Forelimb muscle (tissue), 1 donor: ENCODE measurements around the gene TMEM127. TPM values are rescaled to one million over a fixed set of nuclear protein-coding genes. Genes with fewer than 3 reads are reported as not detected.
"Not testable (repeated sequence)": the region's sequence is repeated elsewhere in the genome, so short reads cannot be mapped to it uniquely, and the experiment has no call there.

Experiments
- DNase-seq: peaks from one replicate; pipeline ENCODE4 v3.0.0-alpha.2; 2013; ENCODE audit warnings: low read depth
- polyA plus RNA-seq: library from polyadenylated mRNA; unstranded; fragments of 120-200 nt; gene quantifications from one replicate; pipeline ENCODE4 v1.2.1, GENCODE V29; 2013; ENCODE audit not compliant: insufficient read length

Gene TMEM127
- 24.6 TPM for polyA plus RNA-seq

DNA sequence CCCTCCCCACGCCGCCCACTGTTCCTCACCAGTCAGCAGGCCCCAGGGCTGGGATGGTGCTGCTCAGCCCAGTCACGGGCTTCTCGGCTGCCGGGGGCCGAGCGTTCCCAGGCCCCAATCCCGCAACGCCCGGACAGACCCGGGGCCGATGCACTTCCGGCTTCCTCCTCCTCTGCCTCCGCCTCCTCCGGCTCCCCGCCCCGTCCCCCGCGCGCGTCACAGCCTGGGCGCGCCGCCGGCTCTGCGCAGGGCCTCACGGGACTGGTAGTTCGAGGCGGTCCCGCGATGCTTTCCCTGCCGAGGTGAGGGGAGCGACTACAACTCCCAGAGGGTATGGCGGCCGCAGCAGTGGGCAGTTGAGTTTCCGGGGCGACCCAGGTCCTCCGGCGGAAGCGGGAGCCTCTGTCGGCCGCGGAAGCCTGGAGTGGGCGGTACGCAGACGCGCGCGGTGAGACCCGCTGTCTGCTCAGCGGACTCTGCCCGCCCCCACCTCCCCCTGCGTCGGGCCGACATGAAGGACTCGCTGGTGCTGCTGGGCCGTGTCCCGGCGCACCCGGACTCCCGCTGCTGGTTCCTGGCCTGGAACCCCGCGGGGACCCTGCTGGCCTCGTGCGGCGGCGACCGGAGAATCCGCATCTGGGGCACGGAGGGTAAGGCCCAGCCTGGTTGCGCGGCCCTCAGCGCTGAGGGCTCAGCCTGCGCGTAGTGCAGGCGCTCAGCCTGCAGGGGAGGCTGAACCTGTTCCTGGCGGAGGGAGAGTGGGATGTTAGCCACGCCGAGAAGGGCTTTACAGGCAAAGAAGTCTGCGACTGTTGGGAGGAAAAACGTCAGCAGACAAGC lies at the start of gene TMEM127, which contains the start of gene CIAO1:
TSS of gene TMEM127 (minus strand) at position 158 of the 840 bp plus-strand sequence. CDS start 616 bp downstream, outside the sequence.
TSS of gene CIAO1 (plus strand) at position 386 of the 840 bp plus-strand sequence. CDS start at position 512, 126 bp downstream.
- DNase-seq: peak; percentile 90

- no peak for DNase-seq
These were observed 49.2 kb upstream of the TMEM127 start for GRCh38 chr2:96315005-96315399.

DNA sequence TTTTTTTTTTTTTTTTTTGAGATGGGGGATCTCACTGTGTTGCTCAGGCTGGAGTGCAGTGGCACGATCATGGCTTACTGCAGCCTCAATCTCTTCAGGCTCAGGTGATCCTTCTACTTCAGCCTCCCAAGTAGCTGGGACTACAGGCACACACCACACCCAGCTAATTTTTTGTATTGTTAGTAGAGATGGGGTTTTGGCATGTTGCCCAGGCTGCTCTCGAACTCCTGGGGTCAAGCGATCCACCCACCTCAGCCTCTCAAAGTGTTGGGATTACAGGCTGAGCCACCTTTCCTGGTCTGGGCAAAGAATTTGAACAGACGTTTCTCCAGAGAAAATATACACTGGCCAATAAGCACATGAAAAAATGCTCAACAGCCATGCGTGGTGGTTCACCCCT lies 42.5 kb upstream of the TMEM127 start:
- no peak for DNase-seq

GRCh38 chr2:96306370-96306769 lies 40.6 kb upstream of the TMEM127 start:
- no peak for DNase-seq

DNA sequence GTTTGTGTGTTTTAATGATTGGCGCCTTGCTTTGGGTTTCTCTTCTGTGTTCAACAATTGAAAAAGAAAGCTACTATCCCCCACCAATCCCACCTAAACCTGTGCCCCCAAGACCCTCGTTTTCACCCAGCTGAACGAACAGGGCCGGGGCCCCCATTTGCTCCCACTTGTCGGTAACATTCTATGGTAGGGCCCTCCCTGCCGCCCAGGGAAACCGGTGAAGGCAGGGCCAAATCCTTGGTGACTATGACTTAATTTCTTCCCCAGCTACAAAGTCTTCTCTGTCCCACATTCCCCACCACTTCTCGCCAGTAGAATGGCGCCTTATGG lies 40.1 kb upstream of the TMEM127 start:
- no peak for DNase-seq

DNA sequence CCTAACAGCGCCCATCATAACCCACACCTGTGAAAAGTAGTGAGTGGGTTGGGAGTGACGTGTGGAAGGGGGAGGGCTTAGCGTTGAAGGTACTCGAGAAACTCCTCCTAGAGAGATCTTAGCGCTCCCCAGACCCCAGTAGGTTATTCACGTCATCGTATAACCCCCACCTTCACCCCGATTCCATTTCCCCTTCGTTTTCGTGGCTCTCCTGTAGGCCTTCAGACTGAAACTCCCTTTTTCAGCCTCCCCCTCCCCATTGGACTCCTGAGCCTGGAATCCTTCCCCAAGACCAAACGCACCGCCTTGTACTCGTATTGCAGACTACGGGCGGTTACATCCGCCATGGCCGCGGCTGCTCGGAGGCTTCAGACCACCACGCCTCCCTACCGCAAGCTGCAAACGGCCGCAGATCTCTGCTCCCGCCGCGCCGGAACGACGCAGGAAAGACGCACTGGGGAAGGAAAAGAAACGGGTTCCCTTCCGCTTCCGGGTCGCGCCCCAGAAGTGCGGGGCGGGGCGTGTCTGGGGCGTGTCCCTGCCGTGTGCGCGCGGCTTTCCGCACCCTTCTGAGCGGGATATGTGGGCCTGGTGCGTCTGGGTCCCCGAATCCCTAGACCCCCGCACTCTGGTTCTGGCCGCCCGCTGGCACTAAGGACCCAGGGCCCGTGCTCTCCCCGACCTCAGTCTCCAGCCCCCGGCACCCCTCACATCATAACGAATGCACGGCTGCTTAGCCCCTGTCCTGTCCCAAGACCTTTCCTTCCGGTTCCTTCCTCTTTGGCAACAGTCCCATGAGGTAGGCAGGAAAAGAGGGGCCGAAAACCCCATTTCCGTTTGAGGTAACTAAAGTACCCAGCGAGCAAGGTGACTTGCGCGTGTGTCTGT lies 39.5 kb upstream of the TMEM127 start, which contains the start of gene SNRNP200:
TSS of gene SNRNP200 (minus strand) at position 456 of the 888 bp plus-strand sequence. CDS start at position 347, 109 bp downstream.
- peak; percentile 38 for DNase-seq

DNA sequence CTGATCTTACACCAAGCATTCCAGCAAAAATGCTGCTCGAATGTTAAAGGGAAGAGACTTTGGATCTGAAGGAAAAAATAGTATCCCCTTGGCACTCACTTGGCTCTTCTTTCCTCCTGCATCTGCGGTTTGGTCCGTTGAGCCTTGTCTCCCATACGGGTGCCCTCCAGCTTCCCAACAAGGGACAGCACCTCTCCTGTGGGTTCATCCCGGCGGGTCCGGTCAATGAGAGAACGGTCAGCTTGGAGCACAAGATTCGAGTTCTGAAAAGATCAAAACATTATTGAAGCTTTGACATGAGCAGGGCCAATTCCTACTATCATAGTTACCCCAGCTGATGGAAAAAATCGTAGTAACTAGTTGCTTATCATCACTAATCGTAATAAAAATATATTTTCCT lies 38.8 kb upstream of the TMEM127 start:
- DNase-seq: no peak

DNA sequence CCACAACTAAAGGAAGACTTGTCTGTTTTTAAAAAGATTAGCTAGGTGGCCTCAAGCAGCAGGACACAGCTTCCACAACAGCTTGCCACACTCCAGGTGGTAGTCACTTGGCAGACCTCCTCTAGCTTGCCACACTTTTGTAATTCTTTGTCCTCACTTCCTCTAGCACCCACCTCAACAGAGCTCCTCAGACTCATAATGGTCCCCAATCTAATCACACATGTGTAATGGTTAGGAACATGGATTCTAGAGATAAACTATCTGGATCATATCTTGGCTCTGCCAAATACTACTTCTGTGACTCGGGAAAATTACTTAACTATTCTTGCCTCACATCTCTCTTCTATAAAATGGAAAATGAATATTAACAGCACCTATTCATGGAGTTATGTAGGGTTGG lies 36.1 kb upstream of the TMEM127 start:
- no peak for DNase-seq

GRCh38 chr2:96296925-96297324 lies 31.1 kb upstream of the TMEM127 start:
- no peak for DNase-seq

DNA sequence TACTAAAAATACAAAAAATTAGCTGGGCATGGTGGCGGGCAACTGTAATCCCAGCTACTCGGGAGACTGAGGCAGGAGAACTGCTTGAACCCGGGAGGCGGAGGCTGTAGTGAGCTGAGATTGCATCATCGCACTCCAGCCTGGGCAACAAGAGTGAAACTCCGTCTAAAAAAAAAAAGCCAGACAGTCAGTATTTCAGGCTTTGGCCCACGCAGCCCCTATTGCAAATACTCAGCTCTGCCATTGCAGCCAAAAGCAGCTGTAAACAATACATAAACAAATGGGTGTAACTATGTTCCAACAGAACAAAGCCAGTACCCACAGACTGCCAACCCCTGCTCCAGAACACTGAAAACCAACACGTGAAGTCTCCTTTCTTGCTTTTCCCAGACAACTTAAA lies 28.5 kb upstream of the TMEM127 start:
- DNase-seq: not testable (repeated sequence)

GRCh38 chr2:96291751-96292150 lies 26.0 kb upstream of the TMEM127 start:
- DNase-seq: no peak

- no peak for DNase-seq
These were observed 21.6 kb upstream of the TMEM127 start for GRCh38 chr2:96287273-96287856.

DNA sequence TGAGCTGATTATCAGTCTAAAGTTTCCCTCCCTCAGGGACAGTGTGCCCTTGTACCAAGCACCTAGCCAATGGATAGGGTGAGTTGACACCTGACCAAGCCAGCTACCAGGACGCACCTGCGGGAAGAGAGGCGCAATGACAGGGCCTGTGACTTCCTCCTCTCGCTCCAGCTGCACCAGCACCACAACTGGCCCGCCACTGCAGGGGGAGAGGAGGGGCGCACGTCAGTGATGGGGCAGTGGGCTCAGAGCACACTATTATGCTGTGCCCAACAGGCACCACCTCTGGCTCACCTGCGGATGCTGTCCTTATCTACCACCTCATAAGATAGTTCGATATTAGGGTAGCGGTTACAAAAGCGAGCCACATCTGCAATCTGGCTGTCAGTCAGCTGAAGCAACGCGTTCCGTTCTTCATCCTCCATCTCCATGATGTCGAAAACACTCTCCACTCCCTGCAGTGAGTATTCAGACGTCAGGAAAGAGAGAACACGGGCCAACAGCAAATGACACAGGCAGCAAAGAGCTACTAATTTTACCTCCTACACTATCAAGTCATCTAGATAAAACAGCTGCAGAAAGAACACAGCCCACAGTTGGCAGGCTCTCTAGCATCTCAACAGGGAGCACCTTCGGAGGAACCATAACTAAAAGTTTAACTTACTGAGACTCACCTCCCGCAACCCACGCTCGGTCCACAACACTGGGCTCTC lies 11.1 kb upstream of the TMEM127 start:
- no peak for DNase-seq

DNA sequence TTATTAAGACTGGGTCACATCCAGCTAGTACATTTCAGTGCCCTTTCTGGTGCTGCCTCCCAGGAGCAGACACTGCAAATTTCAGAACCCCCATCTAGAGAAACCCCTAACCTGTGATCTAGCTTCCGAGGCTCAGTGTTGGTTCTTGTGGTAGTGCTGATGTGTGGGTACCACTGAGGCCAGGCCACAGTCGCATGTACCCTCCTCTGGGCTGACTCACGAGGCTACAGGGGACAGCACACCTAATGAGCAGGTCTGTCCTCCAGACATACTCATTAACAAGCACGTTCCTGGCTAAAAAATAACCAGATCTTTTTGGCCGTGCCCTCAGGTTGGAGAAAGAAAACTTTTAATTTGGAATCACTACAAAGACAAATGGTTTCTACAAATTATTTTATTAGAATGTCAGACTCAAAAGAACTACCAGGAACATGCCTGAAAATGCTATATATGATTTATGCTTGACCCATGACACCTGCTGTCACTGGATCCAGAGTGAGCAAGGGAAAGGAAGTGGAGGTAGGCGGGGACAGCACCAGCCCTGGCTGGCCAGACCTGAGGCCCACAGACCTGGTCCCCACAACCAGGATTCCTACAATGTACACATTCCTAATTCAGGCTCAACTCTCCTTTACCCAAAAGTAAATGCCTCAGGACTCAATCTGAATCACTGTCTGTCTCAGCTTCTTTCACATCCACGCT lies 8.7 kb upstream of the TMEM127 start:
- no peak for DNase-seq

GRCh38 chr2:96273763-96274162 lies 8.0 kb upstream of the TMEM127 start:
- DNase-seq: no peak

- no peak for DNase-seq
These were observed 6.2 kb upstream of the TMEM127 start for GRCh38 chr2:96271995-96272394.

- DNase-seq: no peak
These were observed 1.6 kb upstream of the TMEM127 start for GRCh38 chr2:96267159-96267971.

DNA sequence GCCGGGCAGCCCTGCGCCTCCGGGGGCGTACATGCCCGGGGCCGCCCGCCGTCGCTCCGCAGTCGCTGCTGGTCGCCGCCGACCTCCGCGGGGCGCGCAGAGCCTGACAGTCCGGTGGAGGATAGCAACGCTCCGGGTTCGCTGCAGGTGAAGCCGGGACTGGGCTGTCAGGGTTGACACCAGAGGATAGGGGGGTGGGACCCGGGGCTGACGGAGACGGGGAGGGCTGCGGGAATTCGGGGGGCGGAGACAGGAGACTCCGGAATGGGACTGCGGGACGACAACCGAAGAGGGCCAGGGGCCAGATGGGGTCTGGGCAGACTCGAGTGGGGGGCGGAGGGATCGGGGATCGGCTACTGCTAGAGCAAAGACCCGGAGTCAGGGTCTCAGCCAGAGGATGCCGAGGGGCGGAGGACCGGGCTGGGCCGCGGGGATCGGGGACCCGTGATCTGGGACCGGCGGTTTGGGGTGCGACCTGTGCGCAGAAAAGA lies 403 bp downstream of the TMEM127 start:
- DNase-seq: no peak

- DNase-seq: no peak
These were observed 995 bp downstream of the TMEM127 start for GRCh38 chr2:96264656-96265348.
